NT2/D1 (cell line): Measurements from ENCODE around the gene SLC2A10.
A peak's percentile ranks its signal among the peaks of the same experiment; 100 is the strongest.

Source experiments
- DNase-seq: peaks from one replicate; pipeline ENCODE4 v3.0.0-alpha.2; 2011; ENCODE audit warnings: low read depth, low spot score
- H3K27me3 ChIP-seq: 2 replicates; pipeline ENCODE4 v1.6.0; 2011; ENCODE audit warnings: mild to moderate bottlenecking; ENCODE audit not compliant: insufficient read length, insufficient read depth
- H3K36me3 ChIP-seq: 2 replicates; pipeline ENCODE4 v1.6.1; 2011; ENCODE audit warnings: mild to moderate bottlenecking, low read length, mixed read lengths; ENCODE audit not compliant: insufficient read depth, insufficient read length
- H3K4me1 ChIP-seq: 2 replicates; pipeline ENCODE4 v1.5.1; 2011; ENCODE audit not compliant: insufficient read depth, insufficient read length
- H3K4me3 ChIP-seq: 2 replicates; pipeline ENCODE4 v1.5.1; 2011; ENCODE audit warnings: low read depth; ENCODE audit not compliant: insufficient read length
- H3K9ac ChIP-seq: 2 replicates; pipeline ENCODE4 v1.6.0; 2011; ENCODE audit warnings: low read depth; ENCODE audit not compliant: insufficient read length
- H3K9me3 ChIP-seq: 2 replicates; pipeline ENCODE4 v1.5.1; 2011; ENCODE audit warnings: mild to moderate bottlenecking, low read length; ENCODE audit not compliant: insufficient read depth
- SUZ12 ChIP-seq: IDR thresholded peaks from 2 replicates; pipeline ENCODE4 v1.6.1; 2011; ENCODE audit not compliant: insufficient read length, insufficient read depth; ENCODE audit errors: extremely low read depth
- YY1 ChIP-seq: IDR thresholded peaks from 2 replicates; pipeline ENCODE4 v1.6.1; 2011; ENCODE audit not compliant: insufficient read length, insufficient read depth
- ZNF274 ChIP-seq: IDR thresholded peaks from 2 replicates; pipeline ENCODE4 v1.6.1; 2011; ENCODE audit warnings: mild to moderate bottlenecking, low read depth, low read length

The SLC2A10 gene

DNA sequence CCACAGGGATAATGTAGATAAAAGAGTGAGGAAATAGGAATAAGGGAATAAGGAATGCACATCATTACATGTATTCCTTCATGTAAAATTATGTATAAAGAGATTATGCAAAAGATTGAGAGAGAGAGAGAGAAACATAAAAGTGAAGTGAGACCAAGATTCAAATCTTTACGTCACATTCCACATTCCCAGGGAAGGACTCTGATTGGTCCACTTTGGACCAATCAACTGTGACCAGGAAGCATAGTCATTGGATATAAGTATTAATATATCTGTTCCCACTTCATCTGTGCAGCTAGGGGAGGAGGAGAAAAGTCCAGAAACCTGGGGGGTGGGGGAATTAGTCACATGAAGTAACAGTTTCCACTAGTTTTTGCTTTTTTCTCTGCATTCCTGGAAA is 66.4 kb downstream of the SLC2A10 start:
- no peak overlapping the region for H3K9ac ChIP-seq
- no peaks in the 10 kb centered on the region for H3K36me3 ChIP-seq
- no peaks in the 10 kb centered on the region for H3K9me3 ChIP-seq
- no peak overlapping the region for H3K4me3 ChIP-seq
- no peaks in the 10 kb centered on the region for H3K27me3 ChIP-seq
- peaks cover 11% of the 10 kb centered on the region for H3K4me1 ChIP-seq
- TF ChIP-seq ZNF274 (no peak), SUZ12 (no peak), YY1 (no peak)
- DNase-seq, result no peak

DNA sequence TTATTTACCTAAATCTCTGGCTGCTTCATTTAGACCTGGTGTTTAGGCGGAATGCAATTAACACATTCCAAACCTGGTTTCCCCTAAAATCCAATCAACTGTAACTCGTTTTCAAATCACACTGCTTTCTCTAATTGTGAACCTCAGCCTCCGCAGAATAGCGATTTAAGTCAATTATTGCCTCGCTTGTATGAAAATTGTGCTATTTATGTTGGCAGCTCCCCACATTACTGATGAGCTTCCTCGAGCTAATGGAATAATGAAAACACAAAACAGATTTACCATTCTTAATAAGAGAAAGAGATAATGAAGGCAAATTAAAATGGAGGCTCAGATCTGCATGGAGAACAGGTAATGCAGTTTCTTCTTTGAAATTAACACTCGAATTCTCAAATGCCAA is 67.9 kb downstream of the SLC2A10 start:
- H3K4me1 ChIP-seq, result peaks cover 10% of the 10 kb centered on the region
- DNase-seq, result no peak
- H3K4me3 ChIP-seq, result no peak overlapping the region
- no peaks in the 10 kb centered on the region for H3K36me3 ChIP-seq
- no peaks in the 10 kb centered on the region for H3K9me3 ChIP-seq
- TF ChIP-seq ZNF274 (no peak), SUZ12 (no peak), YY1 (no peak)
- H3K27me3 ChIP-seq, result no peaks in the 10 kb centered on the region
- H3K9ac ChIP-seq, result no peak overlapping the region

DNA sequence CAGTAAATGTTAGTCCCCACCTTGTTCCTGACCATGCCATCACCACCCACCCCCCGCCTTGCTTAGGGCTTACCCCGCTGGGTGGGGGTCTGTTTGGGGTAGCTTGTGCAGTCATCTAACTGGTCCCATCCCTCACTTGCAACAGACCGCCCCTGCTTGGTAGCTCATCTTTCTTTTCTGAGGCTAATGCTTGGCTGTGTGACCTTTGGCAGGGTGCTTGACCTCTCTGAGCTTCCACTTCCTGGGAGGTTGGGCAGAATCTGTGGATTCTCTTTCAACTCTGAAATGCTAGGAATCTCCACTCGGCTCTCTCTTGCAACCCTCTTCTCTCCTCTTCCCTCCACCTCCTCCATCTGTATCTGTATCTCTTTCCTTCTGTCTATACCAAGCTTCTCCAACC is 70.4 kb downstream of the SLC2A10 start:
- Histone ChIP-seq H3K9me3 (no peaks in the 10 kb centered on the region), H3K36me3 (no peaks in the 10 kb centered on the region), H3K9ac (no peak overlapping the region), H3K4me3 (no peak overlapping the region), H3K27me3 (no peaks in the 10 kb centered on the region), H3K4me1 (peaks cover 10% of the 10 kb centered on the region)
- peak; percentile 27 for DNase-seq
- TF ChIP-seq ZNF274 (no peak), YY1 (no peak), SUZ12 (no peak)

DNA sequence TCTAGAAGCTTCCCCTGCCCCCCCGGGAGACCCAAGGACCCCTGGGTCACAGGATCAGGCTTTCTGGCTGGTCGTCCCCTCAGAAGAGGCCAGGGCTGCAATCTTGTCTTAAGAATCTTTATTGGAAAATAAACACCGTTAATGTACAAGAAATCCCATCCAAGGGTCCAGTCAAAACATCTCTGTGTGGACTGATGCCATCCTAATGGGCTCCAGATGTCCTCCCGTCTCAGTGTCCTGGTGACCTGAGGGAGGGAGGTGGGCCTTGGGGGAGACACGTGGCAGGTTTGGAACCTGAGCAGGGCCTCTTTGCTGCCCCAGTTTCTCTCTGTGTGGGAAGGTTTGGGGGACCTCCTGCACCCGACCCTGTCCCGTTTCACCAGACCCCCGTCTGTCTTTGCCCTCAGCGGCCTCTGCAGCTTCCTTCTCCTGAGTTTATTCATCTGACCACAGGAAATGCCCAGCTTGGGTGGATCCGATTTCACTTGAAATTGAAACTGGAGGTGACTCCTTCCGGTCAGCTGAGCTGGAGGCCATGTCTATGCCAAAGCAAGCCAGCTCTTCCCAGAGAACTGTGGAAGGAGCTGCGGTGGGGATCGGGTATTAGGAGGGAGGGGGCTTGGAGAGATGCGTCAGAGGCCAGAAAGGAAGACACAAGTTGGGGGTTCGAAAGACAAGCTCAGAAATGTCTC is 75.1 kb downstream of the SLC2A10 start:
- Histone ChIP-seq H3K9me3 (no peaks in the 10 kb centered on the region), H3K36me3 (no peaks in the 10 kb centered on the region), H3K27me3 (no peaks in the 10 kb centered on the region), H3K4me3 (no peak overlapping the region), H3K4me1 (no peaks in the 10 kb centered on the region), H3K9ac (no peak overlapping the region)
- TF ChIP-seq ZNF274, result no peak
- TF ChIP-seq SUZ12, result no peak
- no peak for TF ChIP-seq YY1
- DNase-seq, result no peak
